Neural cell (in vitro differentiated cells): ENCODE measurements around the gene CPZ. TPM values are rescaled to one million over a fixed set of nuclear protein-coding genes. Genes with fewer than 3 reads are reported as not detected.

Experiments used
- H2AFZ ChIP-seq: fragments of 200-600, 300-800 bp; sonication (generic), shearing (Covaris generic); 2 replicates; pipeline ENCODE4 v1.6.0; 2014; ENCODE audit warnings: low read depth, mild to moderate bottlenecking, antibody characterized with exemption, low read length, moderate library complexity
- H3F3A ChIP-seq: fragments of 200-600 bp; shearing (Covaris generic); 2 replicates; pipeline ENCODE4 v1.6.1; 2016; ENCODE audit warnings: mild to moderate bottlenecking, moderate library complexity, mixed read lengths, antibody characterized with exemption, low read length; ENCODE audit not compliant: insufficient read depth, poor library complexity, severe bottlenecking
- H3K27ac ChIP-seq: fragments of 200-600, 300-800 bp; sonication (generic), shearing (Covaris generic); 2 replicates; pipeline ENCODE4 v1.5.1; 2014; ENCODE audit warnings: mild to moderate bottlenecking, low read length, moderate library complexity
- H3K27me3 ChIP-seq: fragments of 300-800, 200-600 bp; sonication (generic), shearing (Covaris generic); 2 replicates; pipeline ENCODE4 v1.6.0; 2014; ENCODE audit warnings: mild to moderate bottlenecking, low read depth, low read length, moderate library complexity; ENCODE audit not compliant: insufficient read depth
- H3K36me3 ChIP-seq: fragments of 300-800, 200-600 bp; sonication (generic), shearing (Covaris generic); 2 replicates; pipeline ENCODE4 v1.5.1; 2014; ENCODE audit warnings: mild to moderate bottlenecking, antibody characterized with exemption, low read length, moderate library complexity; ENCODE audit not compliant: insufficient read depth
- H3K4me2 ChIP-seq: fragments of 300-800, 200-600 bp; sonication (generic), shearing (Covaris generic); 2 replicates; pipeline ENCODE4 v1.6.0; 2014; ENCODE audit warnings: mild to moderate bottlenecking, low read length
- H3K4me3 ChIP-seq: fragments of 300-800, 200-600 bp; sonication (generic), shearing (Covaris generic); 2 replicates; pipeline ENCODE4 v1.5.1; 2014; ENCODE audit warnings: mild to moderate bottlenecking, low read length, moderate library complexity
- H3K79me2 ChIP-seq: fragments of 200-600 bp; shearing (Covaris generic); replicated peaks from 2 replicates; pipeline ENCODE4 v1.6.0; 2014; ENCODE audit warnings: mild to moderate bottlenecking, low read length, moderate library complexity; ENCODE audit not compliant: insufficient read depth
- H3K9ac ChIP-seq: fragments of 300-800, 200-600 bp; sonication (generic), shearing (Covaris generic); 2 replicates; pipeline ENCODE4 v1.6.1; 2016; ENCODE audit warnings: mild to moderate bottlenecking, low read length, mixed read lengths
- H3K9me2 ChIP-seq: fragments of 200-600 bp; shearing (Covaris generic); 2 replicates; pipeline ENCODE4 v1.6.1; 2016; ENCODE audit warnings: mild to moderate bottlenecking, low read length, mixed read lengths; ENCODE audit not compliant: insufficient read depth
- H3K9me3 ChIP-seq: fragments of 200-600, 300-800 bp; sonication (generic), shearing (Covaris generic); 2 replicates; pipeline ENCODE4 v1.6.1; 2016; ENCODE audit warnings: mild to moderate bottlenecking, mixed run types, low read length, moderate library complexity, mixed read lengths
- H4K20me1 ChIP-seq: fragments of 200-600 bp; shearing (Covaris generic); 2 replicates; pipeline ENCODE4 v1.6.1; 2016; ENCODE audit warnings: mild to moderate bottlenecking, mixed run types; ENCODE audit not compliant: insufficient read depth
- EP300 ChIP-seq: fragments of 450-650 bp; conservative IDR thresholded peaks from 2 replicates; pipeline ENCODE4 v1.6.1; 2014; ENCODE audit warnings: antibody characterized with exemption, mild to moderate bottlenecking, moderate library complexity; ENCODE audit not compliant: poor library complexity, severe bottlenecking
- EZH2 ChIP-seq: fragments of 200-600, 300-800 bp; shearing (Covaris generic), sonication (generic); IDR thresholded peaks from 2 replicates; pipeline ENCODE4 v1.6.1; 2014; ENCODE audit warnings: antibody characterized with exemption, low read length, borderline replicate concordance, mild to moderate bottlenecking; ENCODE audit not compliant: insufficient read depth, poor library complexity, severe bottlenecking
- MXI1 ChIP-seq: fragments of 450-650 bp; conservative IDR thresholded peaks from 2 replicates; pipeline ENCODE4 v1.6.1; 2014; ENCODE audit warnings: antibody characterized with exemption, mild to moderate bottlenecking; ENCODE audit not compliant: poor library complexity, severe bottlenecking
- POLR2AphosphoS5 ChIP-seq: IDR thresholded peaks from 2 replicates; pipeline ENCODE4 v1.6.1; 2012
- RAD21 ChIP-seq: fragments of 450-650 bp; conservative IDR thresholded peaks from 2 replicates; pipeline ENCODE4 v1.6.1; 2014; ENCODE audit warnings: antibody characterized with exemption, mild to moderate bottlenecking, moderate library complexity
- SMC3 ChIP-seq: fragments of 450-650 bp; conservative IDR thresholded peaks from 2 replicates; pipeline ENCODE4 v1.6.1; 2014; ENCODE audit warnings: antibody characterized with exemption, mild to moderate bottlenecking, moderate library complexity; ENCODE audit not compliant: poor library complexity
- TAF1 ChIP-seq: IDR thresholded peaks from 2 replicates; pipeline ENCODE4 v1.6.1; 2012; ENCODE audit warnings: low read depth
- polyA plus RNA-seq: library from polyadenylated mRNA; depleted of rRNA; stranded (reverse); fragments of >200 nt; gene quantifications from 2 replicates; pipeline ENCODE4 v1.2.3, GENCODE V29; 2014
- TF ChIP-seq, protein P1 (sequence below): fragments of 450-650 bp; IDR thresholded peaks from 2 replicates; pipeline ENCODE4 v1.5.1; 2014; ENCODE audit warnings: antibody characterized with exemption, mild to moderate bottlenecking, moderate library complexity; ENCODE audit not compliant: poor library complexity, severe bottlenecking
- TF ChIP-seq, protein P2 (sequence below): IDR thresholded peaks from 2 replicates; pipeline ENCODE4 v1.6.1; 2012; ENCODE audit warnings: borderline replicate concordance

Gene CPZ
- polyA plus RNA-seq, 1 donor from 2014 or later, result not detected

DNA sequence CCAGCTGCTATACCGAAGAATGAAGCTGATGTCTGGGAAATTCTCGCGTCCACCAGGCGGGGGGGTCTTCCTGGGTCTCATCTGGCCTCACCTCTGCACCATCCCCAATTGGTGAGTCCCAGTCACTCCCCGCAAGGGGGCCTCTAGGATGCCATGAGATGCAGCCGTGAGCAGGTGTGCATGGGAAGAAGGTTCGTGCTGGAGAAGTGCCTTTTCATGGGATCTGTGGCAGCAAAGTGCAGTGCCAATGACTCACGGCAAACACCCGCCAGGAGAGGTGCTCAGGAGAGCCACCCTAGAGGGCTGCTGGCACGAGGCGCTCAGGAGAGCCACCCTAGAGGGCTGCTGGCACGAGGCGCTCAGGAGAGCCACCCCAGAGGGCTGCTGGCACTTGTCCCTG is 55.1 kb downstream of the CPZ start:
- H2AFZ ChIP-seq, result no peak overlapping the region
- no peak overlapping the region for H3K4me3 ChIP-seq
- TF ChIP-seq POLR2AphosphoS5 (no peak), EZH2 (no peak), EP300 (no peak), SMC3 (no peak), TAF1 (no peak), MXI1 (no peak), RAD21 (no peak)
- TF ChIP-seq, protein P1, sequence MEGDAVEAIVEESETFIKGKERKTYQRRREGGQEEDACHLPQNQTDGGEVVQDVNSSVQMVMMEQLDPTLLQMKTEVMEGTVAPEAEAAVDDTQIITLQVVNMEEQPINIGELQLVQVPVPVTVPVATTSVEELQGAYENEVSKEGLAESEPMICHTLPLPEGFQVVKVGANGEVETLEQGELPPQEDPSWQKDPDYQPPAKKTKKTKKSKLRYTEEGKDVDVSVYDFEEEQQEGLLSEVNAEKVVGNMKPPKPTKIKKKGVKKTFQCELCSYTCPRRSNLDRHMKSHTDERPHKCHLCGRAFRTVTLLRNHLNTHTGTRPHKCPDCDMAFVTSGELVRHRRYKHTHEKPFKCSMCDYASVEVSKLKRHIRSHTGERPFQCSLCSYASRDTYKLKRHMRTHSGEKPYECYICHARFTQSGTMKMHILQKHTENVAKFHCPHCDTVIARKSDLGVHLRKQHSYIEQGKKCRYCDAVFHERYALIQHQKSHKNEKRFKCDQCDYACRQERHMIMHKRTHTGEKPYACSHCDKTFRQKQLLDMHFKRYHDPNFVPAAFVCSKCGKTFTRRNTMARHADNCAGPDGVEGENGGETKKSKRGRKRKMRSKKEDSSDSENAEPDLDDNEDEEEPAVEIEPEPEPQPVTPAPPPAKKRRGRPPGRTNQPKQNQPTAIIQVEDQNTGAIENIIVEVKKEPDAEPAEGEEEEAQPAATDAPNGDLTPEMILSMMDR, result no peak
- TF ChIP-seq, protein P2, sequence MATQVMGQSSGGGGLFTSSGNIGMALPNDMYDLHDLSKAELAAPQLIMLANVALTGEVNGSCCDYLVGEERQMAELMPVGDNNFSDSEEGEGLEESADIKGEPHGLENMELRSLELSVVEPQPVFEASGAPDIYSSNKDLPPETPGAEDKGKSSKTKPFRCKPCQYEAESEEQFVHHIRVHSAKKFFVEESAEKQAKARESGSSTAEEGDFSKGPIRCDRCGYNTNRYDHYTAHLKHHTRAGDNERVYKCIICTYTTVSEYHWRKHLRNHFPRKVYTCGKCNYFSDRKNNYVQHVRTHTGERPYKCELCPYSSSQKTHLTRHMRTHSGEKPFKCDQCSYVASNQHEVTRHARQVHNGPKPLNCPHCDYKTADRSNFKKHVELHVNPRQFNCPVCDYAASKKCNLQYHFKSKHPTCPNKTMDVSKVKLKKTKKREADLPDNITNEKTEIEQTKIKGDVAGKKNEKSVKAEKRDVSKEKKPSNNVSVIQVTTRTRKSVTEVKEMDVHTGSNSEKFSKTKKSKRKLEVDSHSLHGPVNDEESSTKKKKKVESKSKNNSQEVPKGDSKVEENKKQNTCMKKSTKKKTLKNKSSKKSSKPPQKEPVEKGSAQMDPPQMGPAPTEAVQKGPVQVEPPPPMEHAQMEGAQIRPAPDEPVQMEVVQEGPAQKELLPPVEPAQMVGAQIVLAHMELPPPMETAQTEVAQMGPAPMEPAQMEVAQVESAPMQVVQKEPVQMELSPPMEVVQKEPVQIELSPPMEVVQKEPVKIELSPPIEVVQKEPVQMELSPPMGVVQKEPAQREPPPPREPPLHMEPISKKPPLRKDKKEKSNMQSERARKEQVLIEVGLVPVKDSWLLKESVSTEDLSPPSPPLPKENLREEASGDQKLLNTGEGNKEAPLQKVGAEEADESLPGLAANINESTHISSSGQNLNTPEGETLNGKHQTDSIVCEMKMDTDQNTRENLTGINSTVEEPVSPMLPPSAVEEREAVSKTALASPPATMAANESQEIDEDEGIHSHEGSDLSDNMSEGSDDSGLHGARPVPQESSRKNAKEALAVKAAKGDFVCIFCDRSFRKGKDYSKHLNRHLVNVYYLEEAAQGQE, result no peak

DNA sequence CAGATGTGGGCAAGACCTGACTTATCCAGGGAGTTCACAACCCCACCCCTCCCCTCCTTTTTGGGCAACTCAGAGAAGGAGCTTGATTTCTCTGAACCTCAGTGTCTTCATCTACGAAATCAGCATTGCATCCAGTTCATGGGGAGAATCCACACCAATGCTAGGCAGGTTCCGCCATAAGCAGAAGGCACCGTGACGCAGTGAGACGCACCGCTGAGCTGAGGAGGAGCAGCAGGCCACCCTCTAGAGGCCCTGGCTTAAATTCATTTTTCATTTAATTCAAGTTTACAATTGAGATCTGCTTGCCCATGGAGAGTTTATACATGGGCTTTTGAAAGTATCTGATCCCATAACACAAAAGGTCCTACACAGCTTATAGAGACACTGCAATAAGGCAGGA is 55.7 kb downstream of the CPZ start:
- H3K4me2 ChIP-seq, result no peak overlapping the region
- H3K36me3 ChIP-seq, result no peaks in the 10 kb centered on the region
- H3K9me2 ChIP-seq, result no peaks in the 10 kb centered on the region
- H3F3A ChIP-seq, result no peaks in the 10 kb centered on the region
- TF ChIP-seq POLR2AphosphoS5, result no peak
- TF ChIP-seq EZH2, result no peak
- TF ChIP-seq, protein P1, result no peak
- TF ChIP-seq RAD21, result no peak
- no peak for TF ChIP-seq TAF1
- H3K27ac ChIP-seq, result no peak overlapping the region
- no peaks in the 10 kb centered on the region for H4K20me1 ChIP-seq
- no peak overlapping the region for H3K4me3 ChIP-seq
- no peak overlapping the region for H3K9ac ChIP-seq
- no peaks in the 10 kb centered on the region for H3K27me3 ChIP-seq
- no peaks in the 10 kb centered on the region for H3K9me3 ChIP-seq
- H2AFZ ChIP-seq, result no peak overlapping the region
- H3K79me2 ChIP-seq, result no peaks in the 10 kb centered on the region

More for the DNA sequence above, 55.1 kb downstream of the CPZ start:
- Histone ChIP-seq H3K27ac (no peak overlapping the region), H3K9ac (no peak overlapping the region), H3K79me2 (no peaks in the 10 kb centered on the region), H3F3A (no peaks in the 10 kb centered on the region), H3K36me3 (no peaks in the 10 kb centered on the region), H4K20me1 (no peaks in the 10 kb centered on the region), H3K4me2 (no peak overlapping the region), H3K9me2 (no peaks in the 10 kb centered on the region), H3K27me3 (no peaks in the 10 kb centered on the region), H3K9me3 (no peaks in the 10 kb centered on the region)
